Activated CD4-positive, alpha-beta T cell treated with anti-CD3 and anti-CD28 coated beads, Interleukin-2, amount 10 ng/mL, durations not matched to agents 24 days and 14 days (primary cell): ENCODE results near the gene TBPL2. TPM values are rescaled to one million over a fixed set of nuclear protein-coding genes. Genes with fewer than 3 reads are reported as not detected.

Experiments used
- DNase-seq: peaks from one replicate; pipeline ENCODE4 v3.0.0; 2022
- H3K27ac Mint-ChIP-seq: one replicate; pipeline ENCODE4 v1.8.0; 2022; ENCODE audit warnings: mild to moderate bottlenecking, mixed read lengths
- H3K27me3 Mint-ChIP-seq: one replicate; pipeline ENCODE4 v1.8.0; 2022; ENCODE audit warnings: mixed read lengths
- H3K36me3 Mint-ChIP-seq: one replicate; pipeline ENCODE4 v1.8.0; 2022; ENCODE audit warnings: low read depth, mild to moderate bottlenecking, mixed read lengths
- H3K4me1 Mint-ChIP-seq: one replicate; pipeline ENCODE4 v1.8.0; 2021; ENCODE audit warnings: mixed read lengths
- H3K4me3 Mint-ChIP-seq: one replicate; pipeline ENCODE4 v1.8.0; 2022; ENCODE audit warnings: mild to moderate bottlenecking, moderate library complexity, mixed read lengths
- H3K9me3 Mint-ChIP-seq: one replicate; pipeline ENCODE4 v1.8.0; 2021; ENCODE audit warnings: mixed read lengths
- intact Hi-C: fragments of 100-400 bp; cut with micrococcal nuclease; formaldehyde crosslinking; loops from one replicate; pipeline ENCODE4 v1.15.1; 2023
- total RNA-seq: library from RNA; stranded (reverse); gene quantifications from 2 replicates; pipeline ENCODE4 v1.2.3, GENCODE V29; 2022

TBPL2 gene
- total RNA-seq, 1 donor from 2014 or later: not detected

DNA sequence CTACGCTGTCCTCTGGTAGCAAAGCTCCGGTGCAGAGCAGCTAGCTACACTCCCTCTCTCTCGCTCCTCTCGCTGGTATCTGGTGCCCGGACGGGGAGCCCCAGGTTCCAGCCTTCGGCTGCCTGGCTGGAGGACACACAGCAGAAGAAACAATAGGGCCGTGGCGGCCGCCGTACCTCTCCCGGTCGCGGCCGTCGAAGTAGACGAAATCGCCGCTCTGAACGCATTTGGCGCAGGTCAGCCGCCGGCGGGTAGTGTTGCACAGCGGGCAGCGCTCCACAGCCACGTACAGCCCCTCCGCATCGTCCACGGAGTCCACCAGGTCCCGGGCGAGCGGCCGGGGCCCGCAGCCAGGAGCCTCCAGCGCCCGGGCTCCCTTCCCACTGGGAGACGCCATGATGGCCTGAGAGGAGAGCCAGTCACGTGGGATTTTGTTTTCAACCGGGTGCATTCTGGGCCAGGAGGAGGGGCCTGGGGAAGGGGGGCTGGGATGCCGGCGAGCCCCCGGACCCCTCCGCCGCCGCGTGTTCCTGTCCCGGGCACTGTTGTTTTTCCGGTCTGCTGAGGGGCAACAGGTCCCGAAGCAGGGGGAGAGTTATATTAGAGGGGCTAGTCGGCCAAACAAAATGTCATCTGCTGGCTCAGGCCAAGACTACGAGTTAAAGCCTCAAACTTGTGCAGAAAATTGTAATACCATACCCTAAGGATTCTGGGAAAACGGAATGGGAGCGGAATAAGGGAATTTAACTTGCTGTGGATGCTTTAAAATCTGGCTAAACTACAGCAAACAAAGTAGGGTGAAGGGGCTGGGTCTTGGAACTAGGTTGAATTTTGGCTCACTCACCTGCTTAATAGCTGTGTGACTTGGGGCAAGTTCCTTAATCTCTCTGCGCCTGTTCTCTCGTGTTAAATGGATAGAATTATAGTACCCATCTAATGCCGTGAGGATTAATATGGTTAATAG lies 28.7 kb downstream of the TBPL2 start, which contains the start of gene ATG14:
TSS of gene ATG14 (minus strand) at position 405 of the 964 bp plus-strand sequence. CDS start at position 397, 8 bp downstream.
- H3K4me1 Mint-ChIP-seq: peaks cover 26% of the 10 kb centered on the region
- H3K9me3 Mint-ChIP-seq: no peaks in the 10 kb centered on the region
- peak; percentile 93 for DNase-seq
- H3K36me3 Mint-ChIP-seq: no peaks in the 10 kb centered on the region
- intact Hi-C loops: loop anchor here (1.0 kb wide), 4 partner anchors 25 to 169 kb away; partner anchors contain the start of gene KTN1
- peak within 1 kb of the TSS; percentile 92 for H3K27ac Mint-ChIP-seq
- peak within 1 kb of the TSS; percentile 91 for H3K4me3 Mint-ChIP-seq
- H3K27me3 Mint-ChIP-seq: peaks cover 4% of the 10 kb centered on the region

- Mint-ChIP-seq H3K4me1 (peaks cover 25% of the 10 kb centered on the region), H3K27ac (peak overlapping the region; percentile 85), H3K27me3 (peaks cover 4% of the 10 kb centered on the region), H3K4me3 (peak overlapping the region; percentile 91), H3K9me3 (no peaks in the 10 kb centered on the region), H3K36me3 (no peaks in the 10 kb centered on the region)
- DNase-seq: no peak
- intact Hi-C loops: loop anchor here (1.0 kb wide), 4 partner anchors 25 to 169 kb away; partner anchors contain the start of gene KTN1
Observed at GRCh38 chr14:55410876-55411275, 29.5 kb downstream of the TBPL2 start.

DNA sequence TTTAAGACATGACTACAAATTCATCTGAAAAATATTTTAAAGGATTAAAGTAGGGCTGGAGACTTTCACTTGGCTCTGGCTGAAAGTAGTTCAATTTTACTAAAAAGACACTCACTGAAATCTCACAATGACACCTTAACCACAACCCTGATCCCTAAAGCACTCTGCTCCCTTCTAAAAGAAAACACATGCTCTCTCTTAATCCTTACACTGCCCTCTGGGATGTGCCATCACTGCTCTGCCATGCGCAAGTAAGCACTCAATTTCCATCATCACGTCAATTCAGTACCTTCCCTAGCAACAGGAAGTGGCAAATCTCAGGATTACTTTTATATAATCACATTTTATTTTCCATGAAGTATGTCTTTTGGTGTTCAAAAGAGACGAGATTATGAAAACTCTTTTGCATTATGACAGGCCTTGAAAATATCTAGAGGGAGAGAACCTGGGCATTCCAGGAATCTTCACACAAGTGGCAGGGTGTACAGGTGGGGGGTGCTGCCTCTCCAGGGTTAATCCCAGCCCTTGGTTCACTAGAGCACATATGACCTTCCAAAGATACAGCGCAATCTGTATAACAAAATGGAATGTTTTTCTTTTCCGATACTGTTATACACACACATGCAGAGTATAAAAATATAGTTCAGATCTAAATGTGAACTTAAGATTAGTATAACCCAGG lies 36.1 kb downstream of the TBPL2 start:
- H3K4me3 Mint-ChIP-seq: no peak overlapping the region
- peak overlapping the region; percentile 35 for H3K27ac Mint-ChIP-seq
- DNase-seq: no peak
- H3K9me3 Mint-ChIP-seq: no peaks in the 10 kb centered on the region
- intact Hi-C loops: no loop called here
- H3K4me1 Mint-ChIP-seq: peaks cover 14% of the 10 kb centered on the region
- no peaks in the 10 kb centered on the region for H3K36me3 Mint-ChIP-seq
- H3K27me3 Mint-ChIP-seq: no peaks in the 10 kb centered on the region

GRCh38 chr14:55401751-55402150 lies 38.7 kb downstream of the TBPL2 start:
- no peak overlapping the region for H3K27ac Mint-ChIP-seq
- intact Hi-C loops: no loop called here
- H3K9me3 Mint-ChIP-seq: no peaks in the 10 kb centered on the region
- H3K27me3 Mint-ChIP-seq: no peaks in the 10 kb centered on the region
- peaks cover 15% of the 10 kb centered on the region for H3K4me1 Mint-ChIP-seq
- no peak for DNase-seq
- no peak overlapping the region for H3K4me3 Mint-ChIP-seq
- no peaks in the 10 kb centered on the region for H3K36me3 Mint-ChIP-seq

- H3K36me3 Mint-ChIP-seq: peaks cover 9% of the 10 kb centered on the region
- H3K9me3 Mint-ChIP-seq: no peaks in the 10 kb centered on the region
- H3K27ac Mint-ChIP-seq: no peak overlapping the region
- no peak overlapping the region for H3K4me3 Mint-ChIP-seq
- H3K27me3 Mint-ChIP-seq: no peaks in the 10 kb centered on the region
- no peak for DNase-seq
- intact Hi-C loops: no loop called here
- H3K4me1 Mint-ChIP-seq: peaks cover 17% of the 10 kb centered on the region
Observed at GRCh38 chr14:55399852-55400251, 40.6 kb downstream of the TBPL2 start.

DNA sequence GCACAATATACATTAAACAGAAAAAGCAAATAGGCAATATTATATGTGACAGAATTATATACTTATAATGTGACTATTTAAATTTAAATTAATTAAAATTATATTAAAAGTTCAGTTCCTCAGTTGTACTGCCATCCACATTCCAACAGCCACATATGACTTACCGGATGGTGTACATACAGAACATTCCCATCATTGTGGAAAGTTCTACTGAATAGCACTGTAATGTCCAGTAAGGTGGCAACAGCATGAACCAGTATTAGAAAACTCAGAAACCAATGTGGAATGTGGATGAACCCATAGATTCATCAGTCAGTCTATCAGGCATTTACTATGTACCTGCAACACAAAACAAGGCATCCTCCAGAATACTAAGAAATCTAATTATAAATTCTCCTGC lies 41.2 kb downstream of the TBPL2 start:
- no peak for DNase-seq
- intact Hi-C loops: no loop called here
- no peak overlapping the region for H3K4me3 Mint-ChIP-seq
- H3K9me3 Mint-ChIP-seq: no peaks in the 10 kb centered on the region
- no peak overlapping the region for H3K27ac Mint-ChIP-seq
- H3K36me3 Mint-ChIP-seq: peaks cover 11% of the 10 kb centered on the region
- peaks cover 13% of the 10 kb centered on the region for H3K4me1 Mint-ChIP-seq
- H3K27me3 Mint-ChIP-seq: no peaks in the 10 kb centered on the region

- Mint-ChIP-seq H3K4me1 (peaks cover 11% of the 10 kb centered on the region), H3K27ac (no peak overlapping the region), H3K36me3 (peaks cover 11% of the 10 kb centered on the region), H3K9me3 (no peaks in the 10 kb centered on the region), H3K27me3 (no peaks in the 10 kb centered on the region), H3K4me3 (no peak overlapping the region)
- DNase-seq: no peak
- intact Hi-C loops: no loop called here
Observed at GRCh38 chr14:55398679-55399078, 41.7 kb downstream of the TBPL2 start.

DNA sequence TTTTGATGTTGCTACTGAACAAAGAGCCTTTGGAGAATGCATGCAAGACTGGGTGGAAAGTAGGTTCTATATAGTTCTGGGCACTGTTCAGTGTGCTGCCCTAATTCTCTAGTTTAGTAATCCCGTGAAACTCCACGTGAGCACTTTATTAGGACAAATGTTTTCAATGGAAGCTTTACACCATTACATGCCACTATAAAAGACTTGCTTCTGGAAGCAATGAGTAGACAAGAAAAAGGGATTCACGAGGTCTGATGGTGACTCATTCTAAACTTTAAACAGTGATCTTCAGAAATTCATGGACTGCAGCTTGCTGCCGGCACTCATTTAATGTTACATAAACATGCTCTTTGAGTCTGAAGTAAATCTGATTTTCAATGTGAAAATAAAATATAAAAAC lies 51.1 kb downstream of the TBPL2 start:
- Mint-ChIP-seq H3K36me3 (peaks cover 46% of the 10 kb centered on the region), H3K4me3 (no peak overlapping the region), H3K4me1 (peaks cover 40% of the 10 kb centered on the region), H3K9me3 (peaks cover 7% of the 10 kb centered on the region), H3K27ac (no peak overlapping the region), H3K27me3 (no peaks in the 10 kb centered on the region)
- intact Hi-C loops: no loop called here
- DNase-seq: no peak

DNA sequence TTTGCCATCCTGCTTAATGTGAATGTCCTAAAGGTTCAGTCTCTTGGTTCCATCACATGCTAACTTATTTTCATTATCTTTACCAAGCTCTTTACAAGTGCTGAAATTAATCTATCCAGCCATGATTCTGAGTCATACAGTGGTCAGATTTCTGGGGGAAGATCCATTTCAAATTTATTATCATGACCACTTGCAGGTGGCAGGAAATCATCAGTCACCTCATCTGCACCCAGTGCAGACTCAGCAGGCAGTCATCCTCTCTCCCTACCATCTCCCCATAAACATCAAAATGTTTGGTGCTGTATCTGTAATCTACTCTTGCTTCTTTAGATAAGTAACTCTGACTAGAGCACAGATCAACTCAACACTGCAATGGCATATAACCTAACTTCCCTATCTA lies 52.3 kb downstream of the TBPL2 start:
- Mint-ChIP-seq H3K36me3 (peaks cover 54% of the 10 kb centered on the region), H3K9me3 (peaks cover 7% of the 10 kb centered on the region), H3K27ac (peak overlapping the region; percentile 84), H3K27me3 (no peaks in the 10 kb centered on the region), H3K4me3 (peak overlapping the region; percentile 5), H3K4me1 (peaks cover 45% of the 10 kb centered on the region)
- intact Hi-C loops: no loop called here
- no peak for DNase-seq

DNA sequence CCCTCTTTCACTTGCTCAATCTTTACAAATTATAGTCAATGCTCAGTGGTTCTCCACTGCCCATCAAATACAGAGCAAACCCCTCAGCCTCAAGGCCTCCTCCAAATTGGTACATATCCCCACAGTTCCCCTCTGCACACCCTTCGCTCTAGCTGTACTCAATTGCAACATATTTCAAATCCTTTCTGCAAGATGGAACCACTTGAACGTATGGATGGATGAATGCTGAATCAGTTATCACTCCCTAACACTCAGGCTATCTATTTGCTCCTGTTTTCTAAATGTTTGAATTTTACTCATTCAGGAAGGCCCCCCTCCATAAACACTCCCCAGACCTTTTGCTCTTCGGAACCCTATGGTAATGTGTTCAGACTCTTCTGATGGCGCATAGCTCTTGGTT lies 53.3 kb downstream of the TBPL2 start:
- peaks cover 49% of the 10 kb centered on the region for H3K4me1 Mint-ChIP-seq
- H3K27ac Mint-ChIP-seq: peak overlapping the region; percentile 97
- H3K9me3 Mint-ChIP-seq: peaks cover 7% of the 10 kb centered on the region
- DNase-seq: no peak
- peak overlapping the region; percentile 46 for H3K4me3 Mint-ChIP-seq
- peaks cover 58% of the 10 kb centered on the region for H3K36me3 Mint-ChIP-seq
- intact Hi-C loops: loop anchor here (2.0 kb wide), 1 partner anchor 48 kb away; no protein-coding TSS in a partner anchor
- no peaks in the 10 kb centered on the region for H3K27me3 Mint-ChIP-seq

DNA sequence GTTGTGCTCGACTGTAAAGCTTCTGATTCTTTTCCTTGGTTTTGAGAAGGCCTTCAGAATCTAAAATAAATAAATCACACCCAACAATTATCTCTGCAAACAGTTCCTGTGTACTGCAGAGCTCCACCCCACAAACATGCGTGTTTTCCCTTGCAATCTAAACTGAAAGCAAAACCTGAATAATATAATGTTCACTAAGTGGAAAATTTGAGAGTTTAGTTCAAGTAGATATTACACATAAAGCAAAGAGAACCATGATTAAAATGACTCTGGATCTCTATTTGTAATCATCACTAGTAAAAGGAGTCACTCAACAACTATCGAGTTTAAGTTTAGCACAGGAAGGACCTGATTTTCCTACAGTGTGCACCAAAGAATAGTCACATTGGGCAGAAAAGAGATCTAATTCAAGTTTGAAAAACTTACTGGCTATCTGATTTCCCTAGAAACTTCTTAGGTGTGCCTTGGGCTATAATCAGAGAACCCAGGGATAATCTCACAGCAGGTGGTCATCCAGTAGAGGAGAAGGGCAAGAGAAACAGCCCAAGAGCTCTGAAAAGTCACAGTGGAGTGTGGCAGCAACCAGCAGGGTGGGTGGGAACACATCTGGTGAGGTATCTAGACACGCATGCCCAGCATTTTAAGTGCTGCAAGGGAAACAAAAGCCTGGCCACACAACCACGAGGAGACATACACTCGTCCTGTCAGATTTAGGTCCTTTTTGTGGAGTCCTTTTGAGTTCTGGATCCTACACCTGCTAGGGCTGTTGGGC lies 54.2 kb downstream of the TBPL2 start:
- intact Hi-C loops: loop anchor here (1.0 to 2.0 kb wide), 4 partner anchors 12 to 47 kb away; partner anchors contain the start of gene ATG14
- peak; percentile 73 for DNase-seq
- H3K4me1 Mint-ChIP-seq: peaks cover 52% of the 10 kb centered on the region
- H3K9me3 Mint-ChIP-seq: peaks cover 7% of the 10 kb centered on the region
- H3K36me3 Mint-ChIP-seq: peaks cover 64% of the 10 kb centered on the region
- H3K27ac Mint-ChIP-seq: peak overlapping the region; percentile 97
- H3K27me3 Mint-ChIP-seq: no peaks in the 10 kb centered on the region
- H3K4me3 Mint-ChIP-seq: peak overlapping the region; percentile 65

DNA sequence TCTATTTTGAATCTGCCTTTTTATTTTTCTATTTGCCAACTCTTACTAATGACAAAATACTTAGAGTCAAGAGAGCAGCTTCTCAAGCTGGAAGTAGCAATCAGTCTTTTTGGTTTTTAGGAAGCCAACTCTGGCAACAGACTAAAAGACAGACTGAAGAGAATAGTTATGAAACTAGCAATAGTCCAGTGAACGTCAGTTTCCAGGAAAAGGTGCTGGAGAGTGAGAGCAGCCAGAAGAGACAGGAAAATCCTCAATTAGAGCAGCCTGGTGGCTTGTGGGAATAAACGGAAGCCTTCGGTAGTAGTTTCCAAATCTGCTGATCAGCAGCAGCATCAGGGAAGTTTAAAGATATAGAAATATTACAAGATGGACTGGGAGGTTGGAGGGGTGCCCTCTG lies 55.9 kb downstream of the TBPL2 start:
- Mint-ChIP-seq H3K9me3 (peaks cover 7% of the 10 kb centered on the region), H3K27me3 (no peaks in the 10 kb centered on the region), H3K4me3 (no peak overlapping the region), H3K36me3 (peaks cover 66% of the 10 kb centered on the region), H3K4me1 (peaks cover 51% of the 10 kb centered on the region), H3K27ac (peak overlapping the region; percentile 67)
- no peak for DNase-seq
- intact Hi-C loops: no loop called here

- H3K27ac Mint-ChIP-seq: peak overlapping the region; percentile 72
- H3K4me1 Mint-ChIP-seq: peaks cover 44% of the 10 kb centered on the region
- H3K9me3 Mint-ChIP-seq: peaks cover 7% of the 10 kb centered on the region
- H3K4me3 Mint-ChIP-seq: no peak overlapping the region
- H3K27me3 Mint-ChIP-seq: no peaks in the 10 kb centered on the region
- intact Hi-C loops: no loop called here
- H3K36me3 Mint-ChIP-seq: peaks cover 60% of the 10 kb centered on the region
- no peak for DNase-seq
Observed at GRCh38 chr14:55383541-55384140, 56.8 kb downstream of the TBPL2 start.
